Fibroblast of the aortic adventitia (primary cell): ENCODE data around the gene PRAMEF18. TPM values are rescaled to one million over a fixed set of nuclear protein-coding genes. Genes with fewer than 3 reads are reported as not detected.
"Not testable (repeated sequence)": the region's sequence is repeated elsewhere in the genome, so short reads cannot be mapped to it uniquely, and the experiment has no call there.

Source experiments
- DNase-seq: peaks from one replicate; pipeline ENCODE4 v3.0.0-alpha.2; 2010; ENCODE audit warnings: low read depth
- H3K4me3 ChIP-seq: 2 replicates; pipeline ENCODE4 v1.5.1; 2011; ENCODE audit warnings: low read depth, mild to moderate bottlenecking, control low read depth, low read length, moderate library complexity
- total RNA-seq: library from RNA; depleted of rRNA; stranded (reverse); fragments of >200 nt; gene quantifications from 2 replicates; pipeline ENCODE4 v1.2.3, GENCODE V29; 2012; ENCODE audit warnings: low replicate concordance
- TF ChIP-seq, protein P1 (sequence below): IDR thresholded peaks from 2 replicates; pipeline ENCODE4 v1.5.1; 2011; ENCODE audit warnings: mild to moderate bottlenecking, low read length, control low read depth, inconsistent platforms; ENCODE audit not compliant: insufficient read depth

Gene PRAMEF18
- total RNA-seq, 1 donor = not detected

DNA sequence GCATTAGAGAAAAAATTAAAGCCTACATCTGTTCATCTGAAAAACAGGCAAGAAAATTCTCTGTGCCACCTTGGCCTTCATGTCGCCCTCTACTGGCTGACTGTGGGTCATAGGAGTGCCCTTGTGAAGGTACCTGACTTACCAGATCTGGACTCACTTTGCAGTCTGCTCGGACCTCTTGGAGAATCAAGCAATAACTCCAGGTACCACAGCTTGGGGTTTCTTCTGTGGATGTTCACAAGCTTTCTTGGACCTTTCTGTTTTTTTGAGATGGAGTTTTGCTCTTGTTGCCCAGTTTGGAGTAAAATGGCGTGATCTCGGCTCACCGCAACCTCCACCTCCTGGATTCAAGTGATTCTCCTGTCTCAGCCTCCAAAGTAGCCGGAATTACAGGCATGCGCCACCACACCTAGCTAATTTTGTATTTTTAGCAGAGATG, 2.4 kb upstream of the PRAMEF18 start:
- TF ChIP-seq, protein P1, sequence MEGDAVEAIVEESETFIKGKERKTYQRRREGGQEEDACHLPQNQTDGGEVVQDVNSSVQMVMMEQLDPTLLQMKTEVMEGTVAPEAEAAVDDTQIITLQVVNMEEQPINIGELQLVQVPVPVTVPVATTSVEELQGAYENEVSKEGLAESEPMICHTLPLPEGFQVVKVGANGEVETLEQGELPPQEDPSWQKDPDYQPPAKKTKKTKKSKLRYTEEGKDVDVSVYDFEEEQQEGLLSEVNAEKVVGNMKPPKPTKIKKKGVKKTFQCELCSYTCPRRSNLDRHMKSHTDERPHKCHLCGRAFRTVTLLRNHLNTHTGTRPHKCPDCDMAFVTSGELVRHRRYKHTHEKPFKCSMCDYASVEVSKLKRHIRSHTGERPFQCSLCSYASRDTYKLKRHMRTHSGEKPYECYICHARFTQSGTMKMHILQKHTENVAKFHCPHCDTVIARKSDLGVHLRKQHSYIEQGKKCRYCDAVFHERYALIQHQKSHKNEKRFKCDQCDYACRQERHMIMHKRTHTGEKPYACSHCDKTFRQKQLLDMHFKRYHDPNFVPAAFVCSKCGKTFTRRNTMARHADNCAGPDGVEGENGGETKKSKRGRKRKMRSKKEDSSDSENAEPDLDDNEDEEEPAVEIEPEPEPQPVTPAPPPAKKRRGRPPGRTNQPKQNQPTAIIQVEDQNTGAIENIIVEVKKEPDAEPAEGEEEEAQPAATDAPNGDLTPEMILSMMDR = no peak
- no peak for DNase-seq

DNA sequence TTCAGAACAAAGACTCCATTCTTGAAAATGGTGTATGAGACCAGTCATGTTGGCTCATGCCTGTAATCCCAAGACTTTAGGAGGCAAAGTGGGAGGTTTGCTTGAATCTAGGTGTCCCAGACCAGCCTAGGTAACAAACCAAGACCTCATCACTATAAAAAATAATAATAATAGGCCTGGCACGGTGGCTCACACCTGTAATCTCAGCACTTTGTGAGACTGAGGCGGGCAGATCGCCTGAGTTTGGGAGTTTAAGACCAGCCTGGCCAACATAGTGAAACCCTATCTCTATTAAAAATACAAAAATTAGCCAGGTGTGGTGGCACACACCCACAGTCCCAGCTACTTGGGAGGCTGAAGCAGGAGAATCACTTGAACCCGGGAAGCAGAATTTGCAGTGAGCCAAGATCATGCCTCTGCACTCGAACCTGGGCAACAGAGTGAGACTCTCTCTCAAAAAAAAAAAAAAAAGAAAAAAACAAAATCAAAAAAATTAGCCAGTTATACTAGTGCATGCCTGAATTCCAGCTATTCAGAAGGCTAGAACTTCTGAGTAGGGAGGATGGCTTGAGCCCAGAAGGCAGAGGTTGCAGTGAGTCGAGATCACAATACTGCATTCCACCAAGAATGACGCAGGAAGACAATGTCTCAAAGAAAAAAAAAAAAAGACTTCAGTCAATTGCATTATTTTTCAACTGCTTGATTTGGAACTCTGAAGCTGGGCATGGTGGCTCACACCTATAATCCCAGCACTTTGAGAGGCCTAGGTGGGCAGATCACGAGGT, 1.5 kb upstream of the PRAMEF18 start:
- not testable (repeated sequence) for DNase-seq, H3K4me3 ChIP-seq

More for the DNA sequence above, 2.4 kb upstream of the PRAMEF18 start:
- no peak overlapping the region for H3K4me3 ChIP-seq

DNA sequence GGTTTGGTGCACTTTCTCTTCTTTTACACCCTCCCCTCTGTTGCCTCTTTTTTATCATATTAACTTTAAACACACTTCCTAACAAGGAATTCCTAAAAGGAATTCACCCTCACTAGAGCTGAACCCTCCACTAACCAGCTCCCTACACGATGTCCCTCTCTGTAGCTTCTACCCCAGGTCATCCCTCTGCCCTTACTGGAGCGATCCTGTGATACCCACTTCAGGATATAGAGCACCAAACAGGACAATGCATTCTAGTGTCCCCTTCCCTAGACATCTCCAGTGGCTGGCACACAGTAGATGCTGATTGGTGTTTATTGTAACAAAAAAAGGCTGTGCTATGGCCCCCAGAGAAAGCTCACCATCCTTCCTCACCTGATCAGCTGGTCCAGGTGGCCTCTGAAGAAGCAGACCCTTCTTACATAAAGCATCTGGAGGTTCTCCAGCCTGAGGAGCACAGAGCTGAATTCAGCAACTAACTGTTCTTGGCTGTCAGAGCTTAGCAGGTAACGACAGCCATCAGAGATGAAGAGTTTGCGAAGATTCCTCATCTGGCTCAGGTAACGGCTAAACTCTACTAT, 1.4 kb downstream of the PRAMEF18 start:
- no peak overlapping the region for H3K4me3 ChIP-seq
- TF ChIP-seq, protein P1 = no peak
- no peak for DNase-seq

DNA sequence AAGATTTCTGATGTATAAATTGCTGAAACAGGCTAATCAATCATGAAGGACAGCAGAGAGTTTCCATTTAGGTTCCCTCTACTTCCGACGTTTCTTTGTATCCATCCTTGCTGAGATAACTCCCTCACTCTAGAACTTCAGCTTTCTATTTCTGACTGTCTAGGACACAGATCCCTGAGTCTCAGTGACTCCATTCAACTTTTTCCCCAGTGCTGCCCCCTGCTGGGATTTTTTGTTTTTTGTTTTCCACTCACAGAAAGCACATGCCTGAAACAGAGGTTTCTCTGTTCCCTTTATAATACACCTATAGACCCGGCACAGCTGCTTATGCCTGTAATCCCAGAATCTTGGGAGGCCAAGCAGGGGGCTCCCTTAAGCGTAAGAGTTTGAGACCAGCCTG, 3.2 kb downstream of the PRAMEF18 start:
- H3K4me3 ChIP-seq, DNase-seq: not testable (repeated sequence)

DNA sequence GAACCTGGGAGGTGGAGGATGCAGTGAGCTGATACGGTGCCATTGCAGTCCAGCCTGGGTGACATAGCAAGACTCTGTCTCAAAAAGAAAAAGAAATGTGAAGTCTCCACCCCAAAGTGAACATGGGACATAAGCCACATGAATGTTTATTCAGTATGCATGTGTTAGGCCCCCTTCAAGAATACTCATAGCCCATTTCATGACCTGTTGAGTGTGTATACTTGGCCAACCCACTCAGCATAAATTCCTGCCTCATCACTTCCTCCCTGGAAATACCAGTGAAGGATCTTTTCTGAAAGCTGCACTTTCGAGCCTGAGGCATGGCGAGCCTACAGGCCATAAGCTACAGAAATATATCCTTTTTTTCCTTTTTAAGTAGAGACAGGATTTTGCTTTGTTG, 6.8 kb downstream of the PRAMEF18 start:
- not testable (repeated sequence) for DNase-seq, H3K4me3 ChIP-seq

DNA sequence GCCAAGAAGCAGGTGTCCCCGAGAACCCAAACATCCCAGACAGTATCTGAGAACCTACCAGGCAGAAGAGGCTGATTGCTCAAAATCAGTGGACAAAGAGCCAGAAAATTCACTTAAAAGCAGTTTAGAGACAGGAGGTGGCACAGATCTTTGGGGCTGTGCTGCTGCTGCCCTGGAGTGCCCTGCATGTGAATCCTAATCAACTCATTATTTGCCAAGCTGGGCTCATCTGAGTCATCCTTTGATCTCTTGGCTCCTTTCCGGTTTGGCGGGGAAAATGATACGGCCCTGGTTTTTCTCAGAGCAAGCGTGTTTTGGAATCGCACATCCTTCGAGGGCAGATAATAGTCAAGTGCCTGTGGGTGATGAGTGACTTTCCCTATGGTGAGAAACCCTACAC, 9.3 kb downstream of the PRAMEF18 start:
- not testable (repeated sequence) for DNase-seq, H3K4me3 ChIP-seq

DNA sequence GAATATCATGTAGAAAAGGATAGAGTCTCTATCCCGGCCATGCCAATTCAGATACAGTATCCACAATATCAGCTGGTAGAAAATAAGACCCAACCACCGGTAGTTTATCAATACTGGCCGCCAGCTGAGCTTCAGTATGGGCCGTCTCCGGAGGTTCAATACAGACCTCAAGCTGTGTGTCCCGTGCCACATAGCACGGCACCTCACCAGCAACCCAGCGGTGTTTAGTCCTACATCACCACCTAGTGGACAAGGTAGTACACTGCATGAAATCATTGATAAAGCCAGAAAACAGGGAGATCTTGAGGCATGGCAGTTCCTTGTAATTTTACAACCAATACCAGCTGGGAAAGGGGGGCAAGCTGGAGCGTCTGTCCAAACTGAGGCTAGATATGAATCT, 17.2 kb downstream of the PRAMEF18 start:
- not testable (repeated sequence) for H3K4me3 ChIP-seq, DNase-seq

DNA sequence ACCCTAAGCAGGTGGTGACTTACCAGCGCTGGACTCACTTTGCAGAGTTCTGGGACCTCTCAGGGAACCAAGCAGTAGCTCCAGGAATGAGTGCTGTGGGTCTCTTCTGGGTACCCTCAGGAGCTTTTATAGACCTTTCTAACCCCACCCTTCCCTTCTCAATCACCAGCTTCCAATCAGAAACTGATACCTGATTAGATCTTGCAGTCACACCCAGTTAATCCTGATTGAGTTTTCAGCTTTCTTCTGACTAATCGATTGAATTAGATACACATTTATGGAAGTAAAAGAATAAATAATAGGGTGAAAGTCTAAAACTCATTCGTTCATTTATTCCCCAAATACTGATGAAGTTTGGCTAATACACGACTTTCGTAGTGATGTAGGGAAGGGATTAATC, 24.6 kb downstream of the PRAMEF18 start, which contains the start of gene PRAMEF13:
Gene PRAMEF13 (minus strand): TSS at position 101 of the 400 bp plus-strand sequence. CDS start 1,820 bp downstream, outside the sequence.
- H3K4me3 ChIP-seq, DNase-seq: not testable (repeated sequence)

Other genes with a start within 250 kb of the PRAMEF18 start
- not detected in 2 replicates for gene PRAMEF27, start 169.6 kb downstream of the PRAMEF18 start, total RNA-seq
- gene HNRNPCL3, start 165.4 kb downstream of the PRAMEF18 start, total RNA-seq = not detected in 2 replicates
- gene PRAMEF25, start 155.4 kb downstream of the PRAMEF18 start, total RNA-seq = not detected in 2 replicates
- gene HNRNPCL2, start 109.3 kb downstream of the PRAMEF18 start, total RNA-seq = not detected in 2 replicates
- not detected in 2 replicates for gene PRAMEF26, start 70.1 kb downstream of the PRAMEF18 start, total RNA-seq
- gene HNRNPCL4, start 60.5 kb downstream of the PRAMEF18 start, total RNA-seq = not detected in 2 replicates
- gene PRAMEF9, start 54.3 kb downstream of the PRAMEF18 start, total RNA-seq = not detected in 2 replicates
- not detected in 2 replicates for gene PRAMEF13, start 24.7 kb downstream of the PRAMEF18 start, total RNA-seq
- not detected in 2 replicates for gene PRAMEF5, start 28.0 kb upstream of the PRAMEF18 start, total RNA-seq
- not detected in 2 replicates for gene PRAMEF8, start 59.0 kb upstream of the PRAMEF18 start, total RNA-seq
- gene PRAMEF33, start 77.4 kb upstream of the PRAMEF18 start, total RNA-seq = not detected in 2 replicates
- gene PRAMEF15, start 89.4 kb upstream of the PRAMEF18 start, total RNA-seq = not detected in 2 replicates
- not detected in 2 replicates for gene PRAMEF14, start 121.0 kb upstream of the PRAMEF18 start, total RNA-seq
- gene PRAMEF19, start 145.8 kb upstream of the PRAMEF18 start, total RNA-seq = not detected in 2 replicates
- not detected in 2 replicates for gene PRAMEF17, start 163.5 kb upstream of the PRAMEF18 start, total RNA-seq
- not detected in 2 replicates for gene PRAMEF20, start 184.3 kb upstream of the PRAMEF18 start, total RNA-seq